IMR-90 (cell line): ENCODE results near the gene ATP10B. TPM values are rescaled to one million over a fixed set of nuclear protein-coding genes. Genes with fewer than 3 reads are reported as not detected.

Experiments used
- ATAC-seq: fragments of 200-7000 bp; cut with Tn5 transposase; 2 replicates; pipeline ENCODE4 v1.9.1; 2020; ENCODE audit warnings: low read depth, mild to moderate bottlenecking, moderate library complexity
- BruUV-seq: library from RNA; stranded (reverse); fragments of 400-500 nt; replicated peaks from 2 replicates; lab custom pipeline; 2021; lab: Mats Ljungman, UMichigan
- CTCF ChIA-PET: fragments of 300-600 bp; formaldehyde crosslinking; extraction: SDS; loops from one replicate; lab custom pipeline; 2021; ENCODE audit warnings: antibody characterized with exemption; lab: Yijun Ruan, JAX
- POLR2A ChIA-PET: fragments of 300-600 bp; sonication (Branson Sonifier 250); formaldehyde crosslinking; loops from one replicate; lab custom pipeline; 2022; ENCODE audit warnings: antibody characterized with exemption; ENCODE audit not compliant: unreplicated experiment; lab: Charles Lee
- DNase-seq: peaks from one replicate; pipeline ENCODE4 v3.0.0; 2013
- H2AFZ ChIP-seq: replicated peaks from 2 replicates; pipeline ENCODE3; 2013; ENCODE audit warnings: low read length, mild to moderate bottlenecking; ENCODE audit not compliant: poor library complexity
- H2AK5ac ChIP-seq: 2 replicates; pipeline ENCODE4 v1.6.1; 2013; ENCODE audit warnings: low read depth, low read length, inconsistent platforms
- H2AK9ac ChIP-seq: replicated peaks from 2 replicates; pipeline ENCODE3; 2013; ENCODE audit warnings: mild to moderate bottlenecking, low read depth, low read length, moderate library complexity; ENCODE audit not compliant: poor library complexity
- H2BK120ac ChIP-seq: 2 replicates; pipeline ENCODE4 v1.6.1; 2013; ENCODE audit warnings: low read depth, low read length, inconsistent platforms
- H2BK15ac ChIP-seq: 3 replicates; pipeline ENCODE4 v1.6.1; 2013; ENCODE audit warnings: low read depth, low read length, inconsistent platforms
- H2BK20ac ChIP-seq: 2 replicates; pipeline ENCODE4 v1.6.1; 2013; ENCODE audit warnings: low read depth, mild to moderate bottlenecking, inconsistent platforms, low read length, moderate library complexity
- H2BK5ac ChIP-seq: 2 replicates; pipeline ENCODE4 v1.6.1; 2013; ENCODE audit warnings: mild to moderate bottlenecking, low read depth, low read length, inconsistent platforms; ENCODE audit not compliant: poor library complexity, severe bottlenecking
- H3K14ac ChIP-seq: replicated peaks from 2 replicates; pipeline ENCODE4 v1.6.1; 2013; ENCODE audit warnings: low read depth, low read length, inconsistent platforms
- H3K18ac ChIP-seq: 2 replicates; pipeline ENCODE4 v1.6.1; 2013; ENCODE audit warnings: low read depth, low read length, control low read depth
- H3K23ac ChIP-seq: 2 replicates; pipeline ENCODE4 v1.6.1; 2013; ENCODE audit warnings: low read depth, low read length, inconsistent platforms
- H3K27ac ChIP-seq: 2 replicates; pipeline ENCODE4 v1.5.1; 2013; ENCODE audit warnings: mild to moderate bottlenecking, control low read depth, low read length; ENCODE audit not compliant: insufficient read depth
- H3K27me3 ChIP-seq: 2 replicates; pipeline ENCODE4 v1.6.1; 2013; ENCODE audit warnings: low read length; ENCODE audit not compliant: control insufficient read depth, insufficient read depth
- H3K36me3 ChIP-seq: 2 replicates; pipeline ENCODE4 v1.6.1; 2013; ENCODE audit warnings: low read length, mixed read lengths; ENCODE audit not compliant: control insufficient read depth, insufficient read depth
- H3K4ac ChIP-seq: 2 replicates; pipeline ENCODE4 v1.6.1; 2013; ENCODE audit warnings: low read depth, low read length, inconsistent platforms
- H3K4me1 ChIP-seq: 2 replicates; pipeline ENCODE4 v1.6.1; 2013; ENCODE audit warnings: low read length, mixed read lengths; ENCODE audit not compliant: control insufficient read depth, insufficient read depth
- H3K4me2 ChIP-seq: 2 replicates; pipeline ENCODE4 v1.6.1; 2013; ENCODE audit warnings: low read depth, mild to moderate bottlenecking, control low read depth, low read length, moderate library complexity
- H3K4me3 ChIP-seq: 2 replicates; pipeline ENCODE4 v1.5.1; 2013; ENCODE audit warnings: low read depth, mild to moderate bottlenecking, control low read depth, low read length, moderate library complexity; ENCODE audit not compliant: insufficient read depth
- H3K56ac ChIP-seq: 2 replicates; pipeline ENCODE4 v1.6.1; 2013; ENCODE audit warnings: low read length, inconsistent platforms; ENCODE audit not compliant: insufficient read depth; ENCODE audit errors: extremely low read depth
- H3K79me1 ChIP-seq, 2 experiments: 2 replicates each; pipeline ENCODE4 v1.6.1; 2013; ENCODE audit warnings: low read length in 2 of 2, inconsistent platforms in 1 of 2, low read depth in 1 of 2
- H3K9ac ChIP-seq: 2 replicates; pipeline ENCODE4 v1.6.1; 2013; ENCODE audit warnings: low read depth, low read length, control low read depth
- H3K9me1 ChIP-seq: 2 replicates; pipeline ENCODE4 v1.6.1; 2013; ENCODE audit warnings: low read length, inconsistent platforms; ENCODE audit not compliant: insufficient read depth
- H3K9me3 ChIP-seq: 2 replicates; pipeline ENCODE4 v1.6.1; 2013; ENCODE audit warnings: low read length; ENCODE audit not compliant: control insufficient read depth, insufficient read depth
- H4K20me1 ChIP-seq: 2 replicates; pipeline ENCODE4 v1.6.1; 2013; ENCODE audit warnings: low read length, inconsistent platforms; ENCODE audit not compliant: insufficient read depth
- H4K5ac ChIP-seq: 2 replicates; pipeline ENCODE4 v1.6.1; 2013; ENCODE audit warnings: mild to moderate bottlenecking, low read depth, low read length, control low read depth
- H4K8ac ChIP-seq, 2 experiments: 2 replicates each; pipeline ENCODE4 v1.6.1; 2013; ENCODE audit warnings: low read depth in 2 of 2, low read length in 2 of 2, control low read depth in 1 of 2, inconsistent platforms in 1 of 2
- H4K91ac ChIP-seq: 2 replicates; pipeline ENCODE4 v1.6.1; 2013; ENCODE audit warnings: low read depth, low read length, inconsistent platforms; ENCODE audit not compliant: insufficient read depth
- BHLHE40 ChIP-seq: fragments of 150-350 bp; IDR thresholded peaks from 2 replicates; pipeline ENCODE4 v1.6.1; 2016; ENCODE audit warnings: mild to moderate bottlenecking, low read depth, low read length
- CHD1 ChIP-seq: IDR thresholded peaks from 2 replicates; pipeline ENCODE4 v1.6.1; 2012; ENCODE audit warnings: low read depth, low read length, improper control_type of control experiment
- MAFK ChIP-seq: IDR thresholded peaks from 2 replicates; pipeline ENCODE4 v1.6.1; 2012; ENCODE audit warnings: low read depth, low read length, improper control_type of control experiment
- MAZ ChIP-seq: IDR thresholded peaks from 2 replicates; pipeline ENCODE4 v1.6.1; 2012; ENCODE audit warnings: low read depth, mild to moderate bottlenecking, low read length, improper control_type of control experiment, moderate library complexity, borderline replicate concordance
- RCOR1 ChIP-seq: IDR thresholded peaks from 2 replicates; pipeline ENCODE4 v1.6.1; 2012; ENCODE audit warnings: mild to moderate bottlenecking, low read length, improper control_type of control experiment; ENCODE audit not compliant: insufficient replicate concordance
- RFX5 ChIP-seq: IDR thresholded peaks from 2 replicates; pipeline ENCODE4 v1.8.0; 2012; ENCODE audit warnings: low read depth, mild to moderate bottlenecking, low read length, moderate library complexity
- WGBS, 2 experiments: methylation state at CpG; one replicate each; pipeline versions ENCODE4 v1.1.5 to v1.1.7; 2013; ENCODE audit warnings: missing lambda C conversion rate in 2 of 2; ENCODE audit not compliant: insufficient read length in 1 of 2; ENCODE audit errors: extremely low coverage in 2 of 2; 5-methylcytosine and 5-hydroxymethylcytosine counted together
- dilution Hi-C: fragments of 300-500 bp; cut with HindIII; formaldehyde crosslinking; loops from one replicate; pipeline ENCODE4 v1.14.3; 2018; ENCODE audit warnings: low sequenced_read_pairs; ENCODE audit not compliant: unreplicated experiment
- in situ Hi-C: fragments of 300-500 bp; cut with MboI; formaldehyde crosslinking; loops from 3 replicates; pipeline ENCODE4 v1.14.3; 2019; ENCODE audit warnings: low sequenced_read_pairs, inconsistent platforms, mixed read lengths
- intact Hi-C: fragments of 100-400 bp; cut with micrococcal nuclease; formaldehyde crosslinking; loops from 2 replicates; pipeline ENCODE4 v1.10.0; 2022
- polyA plus RNA-seq, 3 experiments: library from polyadenylated mRNA; depleted of rRNA; stranded (reverse); fragments of >200 nt; gene quantifications; 2 replicates each; pipeline ENCODE4 v1.2.3, GENCODE V29; 2012; ENCODE audit warnings: low replicate concordance in 1 of 3
- total RNA-seq: library from RNA; depleted of rRNA; stranded (reverse); fragments of >200 nt; gene quantifications from 2 replicates; pipeline ENCODE4 v1.2.3, GENCODE V29; 2012
- TF ChIP-seq, protein P1 (sequence below): fragments of 150-350 bp; IDR thresholded peaks from 2 replicates; pipeline ENCODE4 v1.6.1; 2017; ENCODE audit warnings: mild to moderate bottlenecking, antibody characterized with exemption, low read length, low read depth

Gene ATP10B
- total and polyA plus RNA-seq, 2 of the 4 experiments (the other 2 are of a cell fraction) = not detected

DNA sequence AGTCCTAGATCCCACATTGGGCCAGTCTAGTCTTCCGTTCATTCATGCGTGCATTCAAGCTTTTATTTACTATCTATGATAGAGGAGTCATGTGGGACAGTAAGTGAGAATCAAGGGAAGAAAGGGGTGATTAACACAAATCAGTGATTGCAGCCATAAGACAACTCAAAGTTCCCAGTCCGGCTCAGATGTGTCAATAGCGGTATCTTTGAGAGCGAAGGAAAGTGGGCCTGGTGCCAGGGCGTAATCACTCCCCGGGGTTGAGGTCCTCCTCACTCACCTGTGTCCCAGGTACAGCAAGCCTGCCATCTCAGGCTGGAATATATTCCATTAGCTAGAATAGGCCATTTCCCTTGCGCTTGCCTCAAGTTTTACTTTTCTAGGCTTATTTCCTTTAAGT, 196.3 kb downstream of the ATP10B start:
- H3K27me3 ChIP-seq = no peaks in the 10 kb centered on the region
- H3K79me1 ChIP-seq = no peaks in the 10 kb centered on the region
- H4K8ac ChIP-seq = no peak overlapping the region
- no peak overlapping the region for H4K91ac ChIP-seq
- H2BK120ac ChIP-seq = no peak overlapping the region
- ATAC-seq (no peak), DNase-seq (no peak)
- no CpG with 5 or more reads among the region's 8 CpGs for WGBS, 2 experiments
- no peak overlapping the region for H3K14ac ChIP-seq
- no peak overlapping the region for H2AFZ ChIP-seq
- H4K20me1 ChIP-seq = no peaks in the 10 kb centered on the region
- no peak overlapping the region for H3K4me2 ChIP-seq
- H2BK15ac ChIP-seq = no peak overlapping the region
- no peak overlapping the region for H3K56ac ChIP-seq
- no peak overlapping the region for H2BK20ac ChIP-seq
- H3K36me3 ChIP-seq = no peaks in the 10 kb centered on the region
- no peaks in the 10 kb centered on the region for H3K9me1 ChIP-seq
- no TSS peak for BruUV-seq
- TF ChIP-seq MAFK = no peak
- TF ChIP-seq BHLHE40 = no peak
- no peak for TF ChIP-seq MAZ
- TF ChIP-seq CHD1 = no peak
- TF ChIP-seq RFX5 = no peak
- TF ChIP-seq RCOR1 = no peak
- TF ChIP-seq, protein P1, sequence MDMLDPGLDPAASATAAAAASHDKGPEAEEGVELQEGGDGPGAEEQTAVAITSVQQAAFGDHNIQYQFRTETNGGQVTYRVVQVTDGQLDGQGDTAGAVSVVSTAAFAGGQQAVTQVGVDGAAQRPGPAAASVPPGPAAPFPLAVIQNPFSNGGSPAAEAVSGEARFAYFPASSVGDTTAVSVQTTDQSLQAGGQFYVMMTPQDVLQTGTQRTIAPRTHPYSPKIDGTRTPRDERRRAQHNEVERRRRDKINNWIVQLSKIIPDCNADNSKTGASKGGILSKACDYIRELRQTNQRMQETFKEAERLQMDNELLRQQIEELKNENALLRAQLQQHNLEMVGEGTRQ = no peak
- H3K4me1 ChIP-seq = no peaks in the 10 kb centered on the region
- no peak overlapping the region for H3K9ac ChIP-seq
- no peak overlapping the region for H2BK5ac ChIP-seq
- H2AK9ac ChIP-seq = no peak overlapping the region
- no peak overlapping the region for H4K5ac ChIP-seq
- no peak overlapping the region for H2AK5ac ChIP-seq
- no peak overlapping the region for H3K4me3 ChIP-seq
- H3K23ac ChIP-seq = no peak overlapping the region
- dilution Hi-C loops = no loop called here
- intact Hi-C loops = no loop called here
- H3K4ac ChIP-seq = no peak overlapping the region
- ChIA-PET CTCF (no interaction called here), POLR2A (no interaction called here)
- no peak overlapping the region for H3K18ac ChIP-seq
- in situ Hi-C loops = no loop called here
- H3K27ac ChIP-seq = no peak overlapping the region
- H3K9me3 ChIP-seq = peaks cover 12% of the 10 kb centered on the region
